Activated CD8-positive, alpha-beta T cell treated with anti-CD3 and anti-CD28 coated beads for 36 hours (primary cell): Measurements from ENCODE around the gene DUSP1. TPM values are rescaled to one million over a fixed set of nuclear protein-coding genes. Genes with fewer than 3 reads are reported as not detected.
"Not testable (repeated sequence)": the region's sequence is repeated elsewhere in the genome, so short reads cannot be mapped to it uniquely, and the experiment has no call there.

Experiments used
- ATAC-seq: fragments of 200-7000 bp; cut with Tn5 transposase; one replicate; pipeline ENCODE4 v1.10.0; 2021; ENCODE audit warnings: mild to moderate bottlenecking, moderate library complexity
- CTCF ChIA-PET: fragments of 350-600 bp; sonication (Branson Sonifier 250); formaldehyde crosslinking; loops from one replicate; lab custom pipeline; 2021; ENCODE audit warnings: antibody characterized with exemption; lab: Charles Lee
- POLR2A ChIA-PET: fragments of 350-600 bp; sonication (Branson Sonifier 250); formaldehyde crosslinking; loops from one replicate; lab custom pipeline; 2021; ENCODE audit warnings: antibody characterized with exemption; lab: Charles Lee
- DNase-seq: peaks from one replicate; pipeline ENCODE4 v3.0.0-alpha.2; 2020
- H3K27ac Mint-ChIP-seq: one replicate; pipeline ENCODE4 v1.8.0; 2021; ENCODE audit warnings: mild to moderate bottlenecking, mixed read lengths
- H3K27me3 Mint-ChIP-seq: one replicate; pipeline ENCODE4 v1.8.0; 2021; ENCODE audit warnings: mixed read lengths
- H3K36me3 Mint-ChIP-seq: one replicate; pipeline ENCODE4 v1.8.0; 2021; ENCODE audit warnings: low read depth, mixed read lengths
- H3K4me1 Mint-ChIP-seq: one replicate; pipeline ENCODE4 v1.8.0; 2021; ENCODE audit warnings: low read depth, mixed read lengths
- H3K4me3 Mint-ChIP-seq: one replicate; pipeline ENCODE4 v1.8.0; 2021; ENCODE audit warnings: mild to moderate bottlenecking, moderate library complexity, mixed read lengths
- H3K9me3 Mint-ChIP-seq: one replicate; pipeline ENCODE4 v1.8.0; 2021; ENCODE audit warnings: mixed read lengths
- CTCF ChIP-seq: fragments of 200-600 bp; IDR thresholded peaks from one replicate; pipeline ENCODE4 v1.8.0; 2022; ENCODE audit warnings: antibody characterized with exemption, mild to moderate bottlenecking
- intact Hi-C: fragments of 100-400 bp; cut with micrococcal nuclease; formaldehyde crosslinking; loops from one replicate; pipeline ENCODE4 v1.10.0; 2022
- total RNA-seq, 2 experiments: library from RNA; stranded (reverse); gene quantifications; one replicate each; pipeline ENCODE4 v1.2.3, GENCODE V29; 2021

DUSP1 gene
- total RNA-seq, 2 experiments from 2014 or later = 16.6 to 17.9 TPM

GRCh38 chr5:172817664-172818063 lies 46.7 kb upstream of the DUSP1 start:
- intact Hi-C loops = no loop called here
- no peak overlapping the region for H3K27ac Mint-ChIP-seq
- POLR2A ChIA-PET = no interaction called here
- CTCF ChIA-PET = no interaction called here
- DNase-seq (no peak), ATAC-seq (no peak)
- H3K36me3 Mint-ChIP-seq = no peaks in the 10 kb centered on the region
- peaks cover 3% of the 10 kb centered on the region for H3K4me1 Mint-ChIP-seq
- H3K4me3 Mint-ChIP-seq = no peak overlapping the region
- H3K9me3 Mint-ChIP-seq = no peaks in the 10 kb centered on the region
- no peaks in the 10 kb centered on the region for H3K27me3 Mint-ChIP-seq
- TF ChIP-seq CTCF = no peak

- no peak for TF ChIP-seq CTCF
- intact Hi-C loops = no loop called here
- peak; percentile 18 for DNase-seq
- H3K4me1 Mint-ChIP-seq = peaks cover 3% of the 10 kb centered on the region
- no peak overlapping the region for H3K27ac Mint-ChIP-seq
- no peaks in the 10 kb centered on the region for H3K27me3 Mint-ChIP-seq
- peak; percentile 58 for ATAC-seq
- no peaks in the 10 kb centered on the region for H3K9me3 Mint-ChIP-seq
- ChIA-PET POLR2A (no interaction called here), CTCF (no interaction called here)
- H3K4me3 Mint-ChIP-seq = no peak overlapping the region
- H3K36me3 Mint-ChIP-seq = no peaks in the 10 kb centered on the region
Measured at GRCh38 chr5:172816925-172817562, 46.0 kb upstream of the DUSP1 start.

GRCh38 chr5:172815631-172816030 lies 44.6 kb upstream of the DUSP1 start:
- no peak overlapping the region for H3K27ac Mint-ChIP-seq
- no peak overlapping the region for H3K4me3 Mint-ChIP-seq
- intact Hi-C loops = no loop called here
- TF ChIP-seq CTCF = no peak
- H3K27me3 Mint-ChIP-seq = no peaks in the 10 kb centered on the region
- no peak for DNase-seq
- no peak for ATAC-seq
- H3K36me3 Mint-ChIP-seq = no peaks in the 10 kb centered on the region
- H3K9me3 Mint-ChIP-seq = no peaks in the 10 kb centered on the region
- peaks cover 3% of the 10 kb centered on the region for H3K4me1 Mint-ChIP-seq
- CTCF ChIA-PET = no interaction called here
- POLR2A ChIA-PET = no interaction called here

GRCh38 chr5:172810996-172811395 lies 40.0 kb upstream of the DUSP1 start:
- peaks cover 16% of the 10 kb centered on the region for H3K4me1 Mint-ChIP-seq
- H3K27ac Mint-ChIP-seq, H3K4me3 Mint-ChIP-seq, intact Hi-C loops, DNase-seq, H3K36me3 Mint-ChIP-seq, H3K27me3 Mint-ChIP-seq, ATAC-seq, H3K9me3 Mint-ChIP-seq: not testable (repeated sequence)
- ChIA-PET POLR2A (interaction anchor here (0.8 kb wide), 1 partner anchor 40 kb away, joined by 3 read pairs; the partner anchor contains the start of gene DUSP1), CTCF (interaction anchor here (0.7 to 1.1 kb wide), 2 partner anchors 39 to 96 kb away, joined by 3 to 4 read pairs; no protein-coding TSS in a partner anchor)

- no peaks in the 10 kb centered on the region for H3K36me3 Mint-ChIP-seq
- no peak overlapping the region for H3K27ac Mint-ChIP-seq
- H3K27me3 Mint-ChIP-seq = no peaks in the 10 kb centered on the region
- ATAC-seq (no peak), DNase-seq (no peak)
- peaks cover 16% of the 10 kb centered on the region for H3K4me1 Mint-ChIP-seq
- no peak overlapping the region for H3K4me3 Mint-ChIP-seq
- CTCF ChIA-PET = interaction anchor here (1.2 kb wide), 1 partner anchor 38 kb away, joined by 5 read pairs; no protein-coding TSS in a partner anchor
- intact Hi-C loops = loop anchor here (5.0 kb wide), 1 partner anchor 37 kb away; the partner anchor contains the start of gene DUSP1
- POLR2A ChIA-PET = no interaction called here
- H3K9me3 Mint-ChIP-seq = peaks cover 2% of the 10 kb centered on the region
- no peak for TF ChIP-seq CTCF
Measured at GRCh38 chr5:172809774-172810173, 38.8 kb upstream of the DUSP1 start.
